ENCODE results near the gene SV2C.

GRCh38 chr5:76388791-76389512, 305.8 kb downstream of the SV2C start:
- TF ChIP-seq CTCF (IDR thresholded peaks at IDR 0.05) (no peak), POLR2A (IDR thresholded peaks at IDR 0.05) (no peak)
